Endodermal cell (in vitro differentiated cells): ENCODE results near the gene NPHP4. TPM values are rescaled to one million over a fixed set of nuclear protein-coding genes. Genes with fewer than 3 reads are reported as not detected.
A peak's percentile ranks its signal among the peaks of the same experiment; 100 is the strongest.

Experiments used
- DNase-seq: peaks from one replicate; pipeline ENCODE4 v3.0.0-alpha.2; 2017
- H3K27ac ChIP-seq: 2 replicates; pipeline ENCODE4 v1.5.1; 2013; ENCODE audit warnings: mild to moderate bottlenecking, low read depth, low read length, moderate library complexity
- H3K27me3 ChIP-seq: 2 replicates; pipeline ENCODE4 v1.6.1; 2013; ENCODE audit warnings: mild to moderate bottlenecking, low read length, moderate library complexity; ENCODE audit not compliant: insufficient read depth, control insufficient read depth, poor library complexity, severe bottlenecking
- H3K36me3 ChIP-seq: 2 replicates; pipeline ENCODE4 v1.7.0; 2013; ENCODE audit warnings: mild to moderate bottlenecking, low read length, moderate library complexity; ENCODE audit not compliant: control insufficient read depth, insufficient read depth
- H3K4me1 ChIP-seq: one replicate; pipeline ENCODE4 v1.7.0; 2013; ENCODE audit warnings: low read length; ENCODE audit not compliant: control insufficient read depth, insufficient read depth
- H3K4me3 ChIP-seq: 2 replicates; pipeline ENCODE4 v1.5.1; 2013; ENCODE audit warnings: mild to moderate bottlenecking, low read length, moderate library complexity
- H3K9ac ChIP-seq: 2 replicates; pipeline ENCODE4 v1.6.1; 2013; ENCODE audit warnings: mild to moderate bottlenecking, low read length, moderate library complexity; ENCODE audit not compliant: poor library complexity, severe bottlenecking; ENCODE audit errors: extremely low read depth
- H3K9me3 ChIP-seq: 2 replicates; pipeline ENCODE4 v1.6.1; 2013; ENCODE audit warnings: mild to moderate bottlenecking, low read length, moderate library complexity; ENCODE audit not compliant: control insufficient read depth
- H3K27ac Mint-ChIP-seq: 2 replicates; pipeline ENCODE4 v1.8.0; 2020; ENCODE audit warnings: mixed read lengths
- H3K27me3 Mint-ChIP-seq: 2 replicates; pipeline ENCODE4 v1.8.0; 2021; ENCODE audit warnings: mild to moderate bottlenecking, mixed read lengths; ENCODE audit not compliant: insufficient read depth
- H3K36me3 Mint-ChIP-seq: 2 replicates; pipeline ENCODE4 v1.8.0; 2020; ENCODE audit warnings: low read depth, mixed read lengths
- H3K4me1 Mint-ChIP-seq: 2 replicates; pipeline ENCODE4 v1.8.0; 2020; ENCODE audit warnings: mixed read lengths
- H3K4me3 Mint-ChIP-seq: 2 replicates; pipeline ENCODE4 v1.8.0; 2020; ENCODE audit warnings: mild to moderate bottlenecking, moderate library complexity, mixed read lengths
- H3K9me3 Mint-ChIP-seq: 2 replicates; pipeline ENCODE4 v1.8.0; 2020; ENCODE audit warnings: mild to moderate bottlenecking, mixed read lengths
- CTCF ChIP-seq: fragments of 200-600 bp; sonication (generic); conservative IDR thresholded peaks from 2 replicates; pipeline ENCODE4 v1.5.0; 2021; ENCODE audit warnings: antibody characterized with exemption, mild to moderate bottlenecking
- WGBS, 2 experiments: methylation state at CpG; one replicate each; pipeline versions ENCODE4 v1.1.5 to v1.1.7; 2013; ENCODE audit warnings: missing lambda C conversion rate in 2 of 2, mixed read lengths in 1 of 2; ENCODE audit not compliant: insufficient coverage in 1 of 2, insufficient read length in 1 of 2; 5-methylcytosine and 5-hydroxymethylcytosine counted together
- total RNA-seq, 2 donors: library from RNA; stranded (reverse); fragmentation: NEBNext Ultra II Directional in 1 of 2; extraction: Animal tissue kit (Norgen Biotek cat#: 25700) in 1 of 2; gene quantifications; 2 replicates in 1 of 2; 3 replicates in 1 of 2; pipeline ENCODE4 v1.2.1, GENCODE V29; 2021

The NPHP4 gene
- total RNA-seq, 2 donors from 2014 or later: 19.1 to 25.4 TPM

GRCh38 chr1:5991381-5992025 is 722 bp downstream of the NPHP4 start:
- Mint-ChIP-seq H3K4me1 (peaks cover 17% of the 10 kb centered on the region), H3K27ac (no peak overlapping the region), H3K36me3 (no peaks in the 10 kb centered on the region), H3K27me3 (peaks cover 9% of the 10 kb centered on the region), H3K9me3 (no peaks in the 10 kb centered on the region), H3K4me3 (peak overlapping the region; percentile 73)
- Histone ChIP-seq H3K27me3 (peaks cover 6% of the 10 kb centered on the region), H3K27ac (peak overlapping the region; percentile 92), H3K4me3 (peak overlapping the region; percentile 82), H3K36me3 (no peaks in the 10 kb centered on the region), H3K9ac (peak overlapping the region; percentile 66), H3K9me3 (no peaks in the 10 kb centered on the region), H3K4me1 (peaks cover 3% of the 10 kb centered on the region)
- WGBS, 2 experiments: 0 to 1% methylated on average over 23 to 60 of the region's 60 CpGs
- DNase-seq: peak; percentile 83
- no peak for TF ChIP-seq CTCF

- Mint-ChIP-seq H3K27me3 (peaks cover 9% of the 10 kb centered on the region), H3K9me3 (no peaks in the 10 kb centered on the region), H3K27ac (no peak overlapping the region), H3K4me3 (peak overlapping the region; percentile 73), H3K36me3 (peaks cover under 1% of the 10 kb centered on the region), H3K4me1 (peaks cover 17% of the 10 kb centered on the region)
- peak overlapping the region; percentile 82 for H3K4me3 ChIP-seq
- H3K27ac ChIP-seq: no peak overlapping the region
- H3K9ac ChIP-seq: no peak overlapping the region
- no peak for TF ChIP-seq CTCF
- 25 to 35% methylated on average over 8 to 10 of the region's 10 CpGs for WGBS, 2 experiments
- no peak for DNase-seq
- H3K4me1 ChIP-seq: peaks cover 3% of the 10 kb centered on the region
- peaks cover 6% of the 10 kb centered on the region for H3K27me3 ChIP-seq
- H3K36me3 ChIP-seq: no peaks in the 10 kb centered on the region
- H3K9me3 ChIP-seq: no peaks in the 10 kb centered on the region
These were observed 1.3 kb downstream of the NPHP4 start for GRCh38 chr1:5990913-5991312.

GRCh38 chr1:5989731-5990271 is 2.4 kb downstream of the NPHP4 start:
- Histone ChIP-seq H3K27me3 (peaks cover 6% of the 10 kb centered on the region), H3K4me3 (no peak overlapping the region), H3K36me3 (peaks cover 7% of the 10 kb centered on the region), H3K9me3 (no peaks in the 10 kb centered on the region), H3K4me1 (peaks cover 3% of the 10 kb centered on the region), H3K27ac (no peak overlapping the region), H3K9ac (no peak overlapping the region)
- Mint-ChIP-seq H3K4me3 (no peak overlapping the region), H3K36me3 (peaks cover 1% of the 10 kb centered on the region), H3K27me3 (peaks cover 9% of the 10 kb centered on the region), H3K27ac (no peak overlapping the region), H3K4me1 (peaks cover 17% of the 10 kb centered on the region), H3K9me3 (no peaks in the 10 kb centered on the region)
- DNase-seq: no peak
- WGBS, 2 experiments: 87% methylated on average over 14 to 18 of the region's 18 CpGs
- no peak for TF ChIP-seq CTCF
